Naive thymus-derived CD4-positive, alpha-beta T cell (primary cell): ENCODE results near the gene DECR2. TPM values are rescaled to one million over a fixed set of nuclear protein-coding genes. Genes with fewer than 3 reads are reported as not detected.

Experiments used
- ATAC-seq: fragments of 150-1000 bp; cut with Tn5 transposase; 2 replicates; pipeline ENCODE4 v1.10.0; 2021; ENCODE audit warnings: mild to moderate bottlenecking, moderate library complexity
- CTCF ChIA-PET: fragments of 350-600 bp; sonication (Branson Sonifier 250); formaldehyde crosslinking; loops from one replicate; lab custom pipeline; 2021; ENCODE audit warnings: antibody characterized with exemption; lab: Charles Lee
- POLR2A ChIA-PET: fragments of 350-600 bp; sonication (Branson Sonifier 250); formaldehyde crosslinking; loops from one replicate; lab custom pipeline; 2021; ENCODE audit warnings: antibody characterized with exemption, inconsistent platforms; lab: Charles Lee
- DNase-seq, 9 donors: peaks; one replicate each; pipeline versions ENCODE4 v3.0.0 to v3.0.0-alpha.2; 2020 to 2022; ENCODE audit warnings: mixed read lengths in 1 of 9
- H3K27ac ChIP-seq: one replicate; pipeline ENCODE4 v1.7.0; 2013; ENCODE audit warnings: mild to moderate bottlenecking, low read depth, low read length, moderate library complexity
- H3K27me3 ChIP-seq, 2 donors: one replicate each; pipeline ENCODE4 v1.7.0; 2013; ENCODE audit warnings: low read length in 2 of 2, mild to moderate bottlenecking in 2 of 2, moderate library complexity in 2 of 2; ENCODE audit not compliant: control insufficient read depth in 2 of 2, insufficient read depth in 2 of 2
- H3K36me3 ChIP-seq, 3 experiments: 1 replicate in 2 of 3; 2 replicates in 1 of 3; pipeline ENCODE4 v1.7.0; 2013; ENCODE audit warnings: low read length in 3 of 3, mild to moderate bottlenecking in 3 of 3, moderate library complexity in 1 of 3; ENCODE audit not compliant: insufficient read depth in 3 of 3, control insufficient read depth in 2 of 3
- H3K4me1 ChIP-seq, 2 donors: one replicate each; pipeline ENCODE4 v1.7.0; 2013; ENCODE audit warnings: low read length in 2 of 2, mild to moderate bottlenecking in 2 of 2, moderate library complexity in 1 of 2; ENCODE audit not compliant: control insufficient read depth in 2 of 2, insufficient read depth in 2 of 2
- H3K4me3 ChIP-seq: 2 replicates; pipeline ENCODE4 v1.7.0; 2013; ENCODE audit warnings: mild to moderate bottlenecking, low read length
- H3K9me3 ChIP-seq, 3 experiments: 1 replicate in 2 of 3; 2 replicates in 1 of 3; pipeline ENCODE4 v1.7.0; 2013; ENCODE audit warnings: low read length in 3 of 3; ENCODE audit not compliant: control insufficient read depth in 2 of 3
- H3K27ac Mint-ChIP-seq, 9 donors: one replicate each; pipeline ENCODE4 v1.8.0; 2020 to 2022; ENCODE audit warnings: mixed read lengths in 9 of 9, mild to moderate bottlenecking in 8 of 9, moderate library complexity in 5 of 9, inconsistent platforms in 2 of 9
- H3K27me3 Mint-ChIP-seq, 5 donors: one replicate each; pipeline ENCODE4 v1.8.0; 2021 to 2022; ENCODE audit warnings: mixed read lengths in 5 of 5, mild to moderate bottlenecking in 1 of 5
- H3K36me3 Mint-ChIP-seq, 5 donors: one replicate each; pipeline ENCODE4 v1.8.0; 2020 to 2022; ENCODE audit warnings: mixed read lengths in 5 of 5, mild to moderate bottlenecking in 3 of 5, inconsistent platforms in 1 of 5
- H3K4me1 Mint-ChIP-seq, 7 donors: one replicate each; pipeline ENCODE4 v1.8.0; 2020 to 2022; ENCODE audit warnings: mixed read lengths in 7 of 7, mild to moderate bottlenecking in 3 of 7, inconsistent platforms in 1 of 7
- H3K4me3 Mint-ChIP-seq, 10 donors: one replicate each; pipeline ENCODE4 v1.8.0; 2020 to 2022; ENCODE audit warnings: mild to moderate bottlenecking in 10 of 10, mixed read lengths in 10 of 10, moderate library complexity in 6 of 10, inconsistent platforms in 2 of 10
- H3K9me3 Mint-ChIP-seq, 11 donors: one replicate each; pipeline ENCODE4 v1.8.0; 2020 to 2022; ENCODE audit warnings: mixed read lengths in 11 of 11, mild to moderate bottlenecking in 4 of 11, inconsistent platforms in 1 of 11, moderate library complexity in 1 of 11
- intact Hi-C, 2 donors: fragments of 100-400 bp; cut with micrococcal nuclease; formaldehyde crosslinking; loops; one replicate each; pipeline ENCODE4 v1.15.1; 2023
- polyA plus RNA-seq, 2 donors: library from polyadenylated mRNA; unstranded; fragments of 300-500 nt; fragmentation: Illumina TruSeq; gene quantifications; one replicate each; pipeline ENCODE4 v1.2.3, GENCODE V29; 2021
- total RNA-seq, 6 experiments: library from RNA in 5 of 6; stranded (reverse) in 5 of 6; gene quantifications; 1 replicate in 5 of 6; 2 replicates in 1 of 6; pipeline ENCODE4 v1.2.3 and lab custom pipeline; 2021 to 2026

Gene DECR2
- total and polyA plus RNA-seq, 7 experiments from 2014 or later = 7.8 to 13.8 (median 8.5) TPM

- Mint-ChIP-seq H3K27me3 (no peaks in the 10 kb centered on the region), H3K36me3 (peaks cover 0 to 9% (median 4%) of the 10 kb centered on the region in 5 donors), H3K27ac (peak overlapping the region in 4 of 9 donors; percentile 67 to 76 (median 73)), H3K4me3 (no peak overlapping the region), H3K4me1 (peaks cover 4 to 26% (median 12%) of the 10 kb centered on the region in 7 donors), H3K9me3 (no peaks in the 10 kb centered on the region)
- intact Hi-C loops = loop anchor here (5.0 kb wide), 2 partner anchors 154 to 236 kb away; partner anchors contain the start of genes CAPN15 (in 1 of the 2) and NPRL3 (in 1 of the 2)
- POLR2A ChIA-PET = interaction anchor here (1.0 kb wide), 1 partner anchor 11 kb away, joined by 3 read pairs; no protein-coding TSS in a partner anchor
- Histone ChIP-seq H3K27me3 (no peaks in the 10 kb centered on the region), H3K9me3 (no peaks in the 10 kb centered on the region), H3K4me1 (peaks cover 10 to 14% of the 10 kb centered on the region in 2 donors), H3K27ac (no peak overlapping the region), H3K4me3 (no peak overlapping the region), H3K36me3 (peaks cover 0 to 78% (median 8%) of the 10 kb centered on the region in 3 experiments)
- CTCF ChIA-PET = no interaction called here
- ATAC-seq (no peak), DNase-seq (no peak)
Observed at GRCh38 chr16:373020-373598, 28.6 kb upstream of the DECR2 start.

GRCh38 chr16:373848-374615 is 27.7 kb upstream of the DECR2 start:
- ATAC-seq (no peak), DNase-seq (no peak)
- H3K4me1 Mint-ChIP-seq = peaks cover 4 to 33% (median 12%) of the 10 kb centered on the region in 7 donors
- intact Hi-C loops = loop anchor here (5.0 kb wide), 2 partner anchors 153 to 237 kb away; partner anchors contain the start of genes CAPN15 (in 1 of the 2) and NPRL3 (in 1 of the 2)
- POLR2A ChIA-PET = interaction anchor here (1.0 kb wide), 1 partner anchor 10 kb away, joined by 3 read pairs; no protein-coding TSS in a partner anchor
- Histone ChIP-seq H3K4me3 (no peak overlapping the region), H3K4me1 (peaks cover 10 to 14% of the 10 kb centered on the region in 2 donors), H3K36me3 (peaks cover 0 to 69% (median 8%) of the 10 kb centered on the region in 3 experiments), H3K27ac (no peak overlapping the region), H3K9me3 (no peaks in the 10 kb centered on the region), H3K27me3 (no peaks in the 10 kb centered on the region)
- CTCF ChIA-PET = no interaction called here
- no peaks in the 10 kb centered on the region for H3K27me3 Mint-ChIP-seq
- H3K36me3 Mint-ChIP-seq = peaks cover 0 to 9% (median 4%) of the 10 kb centered on the region in 5 donors
- H3K27ac Mint-ChIP-seq = peak overlapping the region in 1 of 9 donors; percentile 67
- H3K9me3 Mint-ChIP-seq = no peaks in the 10 kb centered on the region
- H3K4me3 Mint-ChIP-seq = no peak overlapping the region

DNA sequence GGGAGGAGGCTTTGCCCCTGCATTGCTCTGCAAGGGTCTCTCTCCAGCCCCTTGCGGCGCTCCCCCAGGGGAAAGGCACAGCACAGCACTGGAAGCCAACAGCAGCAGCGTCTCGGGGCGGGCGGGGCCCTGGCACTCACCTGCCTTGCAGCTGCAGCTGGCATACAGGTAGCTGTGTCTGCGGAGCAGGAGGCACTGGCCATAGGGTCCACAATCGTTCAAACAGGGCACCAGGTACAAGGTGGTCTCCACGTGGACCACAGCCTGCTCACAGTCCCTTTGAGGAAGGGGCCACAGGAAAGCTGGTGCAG is 27.1 kb upstream of the DECR2 start:
- no peak overlapping the region for H3K27ac Mint-ChIP-seq
- ChIA-PET POLR2A (no interaction called here), CTCF (no interaction called here)
- H3K9me3 ChIP-seq = no peaks in the 10 kb centered on the region
- H3K36me3 ChIP-seq = peaks cover 0 to 66% (median 8%) of the 10 kb centered on the region in 3 experiments
- no peaks in the 10 kb centered on the region for H3K9me3 Mint-ChIP-seq
- peaks cover 0 to 9% (median 4%) of the 10 kb centered on the region in 5 donors for H3K36me3 Mint-ChIP-seq
- no peaks in the 10 kb centered on the region for H3K27me3 Mint-ChIP-seq
- DNase-seq (no peak), ATAC-seq (no peak)
- intact Hi-C loops = loop anchor here (5.0 kb wide), 2 partner anchors 153 to 237 kb away; partner anchors contain the start of genes CAPN15 (in 1 of the 2) and NPRL3 (in 1 of the 2)
- peaks cover 4 to 35% (median 11%) of the 10 kb centered on the region in 7 donors for H3K4me1 Mint-ChIP-seq
- H3K4me1 ChIP-seq = peaks cover 13 to 16% of the 10 kb centered on the region in 2 donors
- H3K4me3 ChIP-seq = no peak overlapping the region
- no peak overlapping the region for H3K27ac ChIP-seq
- H3K27me3 ChIP-seq = no peaks in the 10 kb centered on the region
- no peak overlapping the region for H3K4me3 Mint-ChIP-seq

GRCh38 chr16:375212-375611 is 26.5 kb upstream of the DECR2 start:
- Mint-ChIP-seq H3K4me3 (no peak overlapping the region), H3K27ac (no peak overlapping the region), H3K27me3 (no peaks in the 10 kb centered on the region), H3K36me3 (peaks cover 0 to 9% (median 4%) of the 10 kb centered on the region in 5 donors), H3K9me3 (no peaks in the 10 kb centered on the region), H3K4me1 (peaks cover 9 to 37% (median 15%) of the 10 kb centered on the region in 7 donors)
- ChIA-PET CTCF (no interaction called here), POLR2A (no interaction called here)
- ATAC-seq = no peak
- Histone ChIP-seq H3K27me3 (no peaks in the 10 kb centered on the region), H3K9me3 (no peaks in the 10 kb centered on the region), H3K27ac (no peak overlapping the region), H3K4me1 (peaks cover 11 to 16% of the 10 kb centered on the region in 2 donors), H3K36me3 (peaks cover 0 to 66% (median 8%) of the 10 kb centered on the region in 3 experiments), H3K4me3 (no peak overlapping the region)
- intact Hi-C loops = no loop called here
- no peak for DNase-seq

GRCh38 chr16:375927-376816 is 25.5 kb upstream of the DECR2 start:
- ATAC-seq = no peak
- Mint-ChIP-seq H3K9me3 (no peaks in the 10 kb centered on the region), H3K36me3 (peaks cover 0 to 9% (median 0%) of the 10 kb centered on the region in 5 donors), H3K27ac (no peak overlapping the region), H3K4me3 (no peak overlapping the region), H3K4me1 (peaks cover 4 to 31% (median 9%) of the 10 kb centered on the region in 7 donors), H3K27me3 (no peaks in the 10 kb centered on the region)
- DNase-seq = no peak
- Histone ChIP-seq H3K9me3 (no peaks in the 10 kb centered on the region), H3K27me3 (no peaks in the 10 kb centered on the region), H3K36me3 (peaks cover 0 to 68% (median 8%) of the 10 kb centered on the region in 3 experiments), H3K4me1 (peaks cover 7 to 10% of the 10 kb centered on the region in 2 donors), H3K27ac (no peak overlapping the region), H3K4me3 (no peak overlapping the region)
- CTCF ChIA-PET = interaction anchor here (1.6 kb wide), 1 partner anchor 14 kb away, joined by 6 read pairs; no protein-coding TSS in a partner anchor
- intact Hi-C loops = no loop called here
- POLR2A ChIA-PET = no interaction called here

DNA sequence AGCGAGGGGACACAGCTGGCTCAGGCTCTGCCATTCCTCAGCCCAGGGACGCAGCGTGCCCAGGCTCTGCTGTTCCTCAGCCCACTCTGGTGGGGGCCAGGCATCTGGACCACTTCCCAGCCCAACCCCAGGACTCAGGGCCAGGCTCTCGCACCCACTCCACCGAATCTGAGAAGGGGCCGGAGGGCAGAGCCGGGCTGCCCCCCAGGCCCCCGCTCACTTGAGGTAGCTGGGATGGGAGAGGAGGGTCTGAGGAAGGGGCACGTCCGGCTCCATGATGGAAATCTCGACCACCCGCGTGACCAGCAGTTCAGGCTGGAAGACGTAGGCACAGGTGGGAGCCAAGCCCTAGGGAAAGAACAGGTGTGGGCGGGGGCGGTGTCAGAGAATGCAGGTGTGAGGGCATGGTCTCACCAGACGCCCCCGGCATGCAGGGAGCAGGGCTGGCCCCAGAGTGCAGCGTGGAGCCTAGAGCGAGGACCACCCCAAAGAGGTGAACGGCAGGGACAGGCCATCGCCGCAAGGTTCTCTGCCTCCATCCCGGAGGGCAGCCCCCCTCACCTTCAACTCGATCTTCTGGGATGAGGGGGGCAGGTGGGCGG is 24.8 kb upstream of the DECR2 start:
- no peaks in the 10 kb centered on the region for H3K27me3 Mint-ChIP-seq
- H3K4me1 Mint-ChIP-seq = peaks cover 2 to 28% (median 8%) of the 10 kb centered on the region in 7 donors
- ATAC-seq = no peak
- peaks cover 0 to 6% (median 0%) of the 10 kb centered on the region in 5 donors for H3K36me3 Mint-ChIP-seq
- no peak overlapping the region for H3K4me3 Mint-ChIP-seq
- ChIA-PET CTCF (interaction anchor here (1.6 kb wide), 1 partner anchor 15 kb away, joined by 6 read pairs; no protein-coding TSS in a partner anchor), POLR2A (no interaction called here)
- Histone ChIP-seq H3K9me3 (no peaks in the 10 kb centered on the region), H3K36me3 (peaks cover 0 to 62% (median 8%) of the 10 kb centered on the region in 3 experiments), H3K27ac (no peak overlapping the region), H3K4me3 (no peak overlapping the region), H3K27me3 (no peaks in the 10 kb centered on the region), H3K4me1 (peaks cover 7 to 10% of the 10 kb centered on the region in 2 donors)
- H3K27ac Mint-ChIP-seq = peak overlapping the region in 1 of 9 donors; percentile 41
- intact Hi-C loops = no loop called here
- DNase-seq = no peak
- no peaks in the 10 kb centered on the region for H3K9me3 Mint-ChIP-seq
